Stimulated activated CD4-positive, alpha-beta T cell treated with anti-CD3 and anti-CD28 coated beads, TNF-alpha, amount 100 ng/mL, for 24 hours (primary cell): ENCODE measurements around the gene ACY1.

Source experiments
- DNase-seq, 3 experiments: peaks; one replicate each; pipeline ENCODE4 v3.0.0-alpha.2; 2020; ENCODE audit warnings: low read depth in 3 of 3

The ACY1 gene

DNA sequence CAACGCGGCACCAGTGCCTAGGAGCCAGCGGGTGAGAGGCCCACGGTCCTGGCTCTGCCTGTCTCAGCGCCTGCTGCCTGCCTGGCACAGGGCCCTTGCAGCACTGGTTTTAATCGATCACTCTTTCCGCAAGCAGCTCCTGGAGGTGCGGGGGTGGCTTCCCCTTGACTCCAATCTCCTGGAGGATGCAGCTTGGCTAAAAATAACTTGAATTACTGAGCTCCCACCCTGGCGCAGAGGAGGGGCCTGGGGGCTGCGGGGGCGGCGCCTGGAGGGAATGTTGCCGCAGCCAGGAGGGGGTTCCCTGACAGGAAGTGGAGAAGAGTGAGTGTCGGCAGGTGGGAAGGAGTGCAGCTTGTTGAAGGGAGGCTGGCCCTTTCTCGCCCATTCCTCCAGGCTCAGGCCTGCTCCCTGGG, 22.2 kb downstream of the ACY1 start:
- DNase-seq, result no peak

GRCh38 chr3:52006017-52006819, 22.9 kb downstream of the ACY1 start:
- no peak for DNase-seq

DNA sequence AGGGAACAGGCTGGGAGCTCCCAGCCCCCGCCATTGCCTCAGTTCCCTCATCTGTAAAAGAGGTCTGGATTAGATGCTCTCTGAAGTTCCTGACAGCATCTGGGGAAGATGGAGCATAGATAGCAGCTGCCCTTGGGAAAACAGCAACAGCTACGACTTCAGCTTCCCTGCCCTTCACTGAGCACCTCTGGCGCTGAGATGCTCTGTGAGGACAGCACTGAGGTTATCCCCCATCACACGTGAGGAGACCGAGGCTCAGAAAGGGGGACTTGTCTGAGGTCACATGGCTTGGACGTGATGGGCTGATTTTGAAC, 23.4 kb downstream of the ACY1 start:
- no peak for DNase-seq

DNA sequence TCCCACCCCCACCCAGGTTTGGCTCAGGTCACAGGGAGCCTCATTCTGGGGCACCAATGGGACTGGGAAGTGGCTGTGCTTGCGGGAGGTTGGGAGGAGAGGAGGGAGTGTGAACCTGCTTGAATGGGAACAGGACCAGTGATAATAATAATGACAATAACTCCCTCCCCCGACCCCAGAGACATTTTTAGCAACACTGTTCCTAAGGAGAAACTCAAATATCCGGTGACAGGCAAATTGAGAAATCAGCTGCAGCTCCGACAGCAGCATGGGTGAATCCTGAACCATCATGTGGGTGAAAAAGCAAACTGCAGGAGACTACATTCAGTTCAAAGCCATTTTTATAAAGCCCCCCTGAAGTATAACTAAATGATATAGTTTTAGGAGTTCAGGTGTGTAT, 24.0 kb downstream of the ACY1 start:
- DNase-seq, result no peak

GRCh38 chr3:52010431-52010830, 27.1 kb downstream of the ACY1 start:
- no peak for DNase-seq

DNA sequence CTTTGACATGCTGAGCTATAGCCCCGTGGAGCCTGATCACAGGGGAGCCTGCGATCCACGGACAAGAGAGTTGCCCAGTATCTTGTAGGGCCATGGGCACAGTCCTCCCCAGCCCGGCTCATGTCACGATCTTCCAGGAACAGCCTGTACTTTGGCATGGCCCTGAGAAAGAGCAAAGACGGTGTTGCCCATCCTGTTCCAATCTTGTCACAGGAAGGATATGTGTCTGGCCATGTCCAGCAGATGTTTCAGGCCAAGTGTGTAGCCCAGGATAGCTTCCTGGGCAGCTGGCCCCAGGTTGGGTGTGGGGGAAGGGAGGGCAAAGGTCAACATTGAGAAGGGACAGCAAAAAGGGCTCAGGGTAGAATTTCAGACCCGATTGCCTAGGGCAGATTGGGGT, 29.4 kb downstream of the ACY1 start:
- no peak for DNase-seq

GRCh38 chr3:52013802-52014598, 30.7 kb downstream of the ACY1 start:
- DNase-seq, result no peak

GRCh38 chr3:52014613-52015012, 31.3 kb downstream of the ACY1 start:
- DNase-seq, result no peak

DNA sequence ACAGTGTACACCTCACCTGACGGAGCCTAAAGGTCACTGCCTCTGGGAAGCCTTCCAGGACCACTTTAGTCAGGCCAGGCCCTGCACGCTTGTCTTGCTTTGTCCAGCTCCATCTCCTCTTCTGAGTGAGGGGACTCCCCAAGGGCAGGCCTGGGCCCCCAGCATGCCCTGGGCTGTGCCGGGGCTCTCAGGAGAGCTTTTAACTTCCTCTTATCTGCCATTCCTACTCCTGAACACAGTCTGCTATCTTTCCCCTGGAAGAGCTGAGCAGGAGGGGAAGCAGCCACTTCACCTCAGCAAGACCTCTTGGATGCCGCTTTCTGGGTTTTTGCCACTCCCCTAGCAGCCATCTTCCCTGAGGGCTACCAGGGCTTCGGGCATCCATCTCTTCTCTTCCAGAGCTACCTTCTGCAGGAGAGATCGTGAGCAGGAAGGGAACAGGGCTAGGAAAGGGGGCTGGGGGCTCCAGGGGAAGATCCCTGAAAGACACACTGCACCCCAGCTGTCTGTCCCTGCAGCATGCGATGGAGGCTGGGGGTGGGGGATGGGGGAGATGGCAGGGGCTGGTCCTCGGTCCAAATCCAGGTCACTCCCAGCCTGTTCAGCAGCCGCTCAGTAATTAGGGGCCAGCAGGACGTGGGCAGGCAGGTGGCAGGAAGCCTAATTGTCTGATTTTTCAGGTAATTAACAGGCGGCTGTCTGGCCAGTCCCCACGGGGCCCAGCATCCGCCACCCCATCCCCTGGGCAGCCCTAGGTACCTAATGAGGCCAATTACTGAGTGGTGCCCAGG, 32.3 kb downstream of the ACY1 start:
- DNase-seq, result no peak

DNA sequence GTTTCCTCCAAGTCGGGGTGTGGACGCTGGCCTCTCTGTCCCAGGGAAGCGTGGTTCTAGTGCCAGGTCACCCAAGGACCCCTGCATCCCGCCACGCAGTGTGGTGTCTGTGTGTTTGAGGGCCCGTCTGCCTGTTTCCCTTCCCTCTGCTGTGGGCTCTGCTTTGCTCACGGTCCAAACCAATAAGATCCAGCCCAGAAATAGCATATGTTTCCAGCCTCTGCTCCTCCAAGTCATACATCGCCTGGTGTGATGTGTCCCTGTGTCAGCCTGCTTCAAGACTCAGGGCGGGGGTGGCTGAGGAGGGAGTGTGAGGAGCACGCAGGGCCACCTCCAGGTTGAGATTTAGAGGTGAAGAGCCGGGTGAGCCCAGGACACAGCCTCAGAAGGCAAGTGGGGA, 34.3 kb downstream of the ACY1 start:
- no peak for DNase-seq

GRCh38 chr3:52018319-52019000, 35.1 kb downstream of the ACY1 start:
- no peak for DNase-seq

DNA sequence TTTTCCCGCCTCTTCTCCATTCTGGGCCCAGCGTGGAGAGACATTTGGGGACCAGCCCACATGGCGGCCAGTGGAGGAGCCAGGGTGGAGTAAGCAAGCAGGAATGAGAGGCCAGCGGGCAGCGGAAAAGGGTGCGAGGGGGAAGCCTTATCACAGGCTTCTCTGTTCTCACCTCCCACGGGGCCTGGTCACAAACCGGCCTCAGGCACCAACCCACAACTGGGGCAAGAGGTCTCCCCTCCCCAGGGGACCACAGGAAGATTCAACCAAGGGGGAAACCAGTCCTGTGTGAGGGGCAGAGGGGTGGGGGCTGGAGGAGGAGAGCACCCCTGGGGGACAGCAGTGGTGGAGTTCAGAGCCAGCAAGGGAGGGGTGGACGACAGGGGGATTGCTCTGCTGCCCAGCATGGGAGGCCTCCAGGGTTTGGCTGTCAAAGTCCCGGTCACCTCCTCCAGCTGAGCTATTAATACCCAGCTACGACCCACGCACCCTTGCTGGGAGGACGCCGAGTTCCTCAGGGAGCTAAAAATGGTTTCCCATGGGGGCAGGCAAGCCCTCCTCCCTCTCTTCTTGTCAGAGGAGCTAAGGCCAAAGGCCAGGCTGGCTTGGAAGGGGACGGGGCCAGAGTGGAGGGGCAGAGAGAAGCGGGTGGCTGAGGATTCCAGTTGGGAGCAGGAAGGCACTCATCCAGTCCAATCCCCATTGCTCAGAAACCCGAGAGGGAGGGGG, 36.2 kb downstream of the ACY1 start:
- no peak for DNase-seq

DNA sequence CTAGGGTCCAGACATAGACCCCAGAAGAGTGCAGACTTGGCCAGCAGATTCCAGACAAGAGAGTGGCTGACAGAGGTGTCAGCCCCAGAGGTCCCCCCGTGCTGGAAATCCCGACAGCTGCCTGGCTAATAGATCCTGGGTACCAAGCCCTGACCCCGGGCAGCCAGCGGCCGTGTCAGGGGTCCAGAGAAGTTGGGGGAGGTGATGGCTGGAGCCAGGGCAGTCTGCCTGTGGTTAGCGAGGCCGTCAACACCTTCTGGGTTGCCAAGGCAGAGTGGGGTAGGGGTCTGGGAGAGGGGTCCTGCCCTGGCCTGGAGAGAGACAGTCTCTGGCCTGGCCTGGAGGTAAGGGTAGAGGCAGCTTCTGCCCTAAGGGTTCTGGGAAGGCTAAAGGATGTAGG, 37.5 kb downstream of the ACY1 start:
- DNase-seq, result no peak

DNA sequence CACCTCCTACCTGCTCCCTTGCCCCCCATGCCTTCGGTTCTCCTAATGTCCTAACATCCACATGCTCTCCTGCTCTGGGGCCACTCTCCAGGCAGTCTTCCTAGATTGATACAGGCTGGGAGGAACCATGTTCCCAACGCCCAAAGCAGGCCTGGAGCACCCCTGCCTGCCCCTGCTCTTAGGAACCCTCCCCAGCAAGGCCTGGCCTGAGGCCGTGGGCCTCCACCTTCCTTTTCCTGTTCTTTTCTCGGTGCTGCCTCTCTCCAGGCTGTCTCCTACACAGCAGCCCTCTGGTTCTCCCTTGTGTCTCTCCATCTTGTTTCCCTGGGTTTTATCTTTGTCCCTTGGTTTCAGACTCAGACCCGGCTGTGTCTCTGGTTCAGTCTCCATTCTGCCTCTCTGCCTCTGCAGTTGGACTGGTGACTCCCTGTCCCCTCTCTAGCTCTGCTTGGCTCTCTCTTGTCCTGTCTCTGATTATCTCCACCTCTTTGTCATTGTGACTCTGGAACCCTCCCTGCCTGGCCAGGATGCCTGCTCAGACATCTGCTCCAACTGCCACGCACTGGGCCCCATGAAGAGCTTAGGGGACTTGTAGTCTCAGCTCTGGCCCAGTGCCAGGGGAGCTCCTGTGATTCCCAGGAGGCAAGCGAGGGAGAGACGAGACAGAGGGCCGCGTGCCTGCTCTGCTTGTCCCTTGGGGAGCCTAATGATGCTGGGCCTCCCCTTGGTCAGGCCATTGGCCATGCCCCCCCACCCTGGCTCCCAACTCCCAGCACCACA, 38.3 kb downstream of the ACY1 start:
- DNase-seq, result no peak

DNA sequence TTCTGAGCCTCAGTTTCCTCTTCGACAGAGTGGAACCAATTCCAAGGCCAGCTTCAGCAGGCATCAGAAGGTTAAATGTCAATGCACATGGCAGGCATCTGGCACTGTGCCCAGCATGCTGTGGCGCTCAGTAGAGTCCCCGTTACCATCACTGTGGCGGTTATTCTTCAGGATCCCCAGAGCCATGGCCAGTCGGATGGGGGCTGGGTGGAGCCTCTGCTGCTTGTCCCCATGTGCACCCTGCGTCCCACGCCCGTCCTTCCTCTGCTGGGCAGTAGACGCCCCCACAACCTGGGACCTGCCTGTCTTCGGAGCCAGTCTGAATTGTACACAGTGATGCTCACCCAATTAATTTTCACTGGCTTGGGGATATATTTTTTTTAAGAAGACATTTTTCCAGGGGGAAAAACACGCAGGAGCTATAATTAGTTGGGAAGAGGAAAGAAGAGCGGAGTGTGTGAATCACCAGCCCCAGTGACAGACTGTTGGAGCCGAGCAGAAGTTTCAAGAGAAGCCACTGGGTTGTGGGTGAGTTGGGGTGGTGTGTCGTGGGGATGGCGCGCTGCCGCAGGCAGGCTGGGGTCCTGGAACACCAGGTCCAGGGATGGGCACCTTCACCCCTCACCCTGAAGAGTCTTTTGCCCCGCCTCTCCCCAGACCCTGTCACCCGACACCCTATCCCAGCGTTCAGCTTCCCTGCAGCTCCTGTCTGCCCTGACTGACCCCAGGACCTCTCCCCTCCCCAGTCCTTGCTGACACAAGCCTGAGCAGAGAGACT, 39.2 kb downstream of the ACY1 start:
- DNase-seq, result no peak

DNA sequence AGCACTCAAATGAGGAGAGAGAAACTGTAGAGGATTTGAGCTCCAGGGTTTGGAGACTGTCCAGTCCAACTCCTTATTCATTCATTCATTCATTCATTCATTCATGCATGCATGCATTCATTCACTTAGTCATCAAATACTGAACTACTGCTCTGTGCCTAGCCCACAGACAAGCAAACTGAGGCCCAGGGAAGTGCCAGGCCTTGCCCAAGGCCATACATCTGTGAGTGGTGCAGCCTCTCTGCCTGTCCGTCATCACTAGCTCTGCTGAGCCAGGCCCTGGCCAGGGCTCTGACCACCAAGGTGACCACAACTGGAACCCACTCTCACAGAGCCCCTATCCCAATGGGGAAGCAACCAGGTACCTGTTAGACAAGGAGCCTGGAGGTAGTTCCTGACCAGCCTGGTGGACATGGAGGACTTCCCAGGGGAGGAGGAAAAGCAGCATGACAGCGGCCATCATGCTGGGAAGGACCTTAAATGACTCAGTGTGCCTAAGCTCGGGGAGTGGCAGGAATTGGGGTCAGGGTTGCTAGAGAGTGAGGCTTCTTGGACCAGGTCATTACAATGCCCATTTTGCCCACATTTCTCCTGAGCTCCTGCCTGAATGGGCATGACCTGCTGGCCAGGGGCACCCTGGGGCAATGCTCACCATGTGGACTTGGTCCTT, 39.9 kb downstream of the ACY1 start:
- DNase-seq, result no peak

DNA sequence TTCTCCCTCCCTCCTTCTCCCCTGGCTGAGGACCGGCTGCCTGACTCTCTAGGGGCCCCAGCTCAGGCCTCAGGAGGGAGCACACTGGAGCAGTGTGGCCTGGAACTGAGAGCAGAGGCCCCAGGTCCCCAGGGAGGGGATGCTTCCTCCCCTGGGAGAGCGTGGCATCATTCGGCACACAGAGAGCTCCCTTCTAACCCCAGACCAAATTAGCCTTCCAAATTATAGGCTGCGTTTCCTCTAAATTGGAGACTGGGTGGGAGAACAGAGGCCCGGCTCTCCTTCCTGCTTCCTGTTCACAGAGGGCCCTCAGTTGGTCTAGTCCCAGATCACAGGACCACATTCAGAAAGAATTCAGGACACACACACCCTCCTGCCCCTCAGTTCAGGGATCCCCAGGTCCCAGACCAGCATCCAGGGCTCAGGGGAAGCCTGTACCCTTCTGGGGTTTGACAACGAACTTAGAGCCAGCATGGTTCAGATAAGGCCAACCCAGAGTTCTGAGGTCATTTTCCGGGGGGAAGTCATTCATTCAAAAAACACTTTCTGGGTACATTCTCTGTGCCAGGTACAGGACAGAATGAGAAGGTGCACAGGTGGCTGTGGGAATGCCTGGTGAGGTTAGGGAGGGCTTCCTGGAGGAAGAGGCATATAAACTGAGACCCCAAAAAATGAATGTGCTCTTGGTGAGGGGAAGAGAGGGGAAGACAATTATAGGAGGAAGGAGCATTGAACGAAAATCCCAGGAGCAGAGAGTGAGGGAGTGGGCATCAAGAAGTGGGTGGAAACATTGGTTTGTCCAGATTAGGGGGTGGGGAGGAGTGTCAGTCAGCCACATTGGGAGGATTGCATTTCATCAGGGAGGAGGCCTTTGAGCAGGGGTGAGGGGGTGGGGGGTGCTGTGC, 40.8 kb downstream of the ACY1 start:
- DNase-seq, result no peak
